ENCODE data around the gene SH3RF1.

The SH3RF1 gene

DNA sequence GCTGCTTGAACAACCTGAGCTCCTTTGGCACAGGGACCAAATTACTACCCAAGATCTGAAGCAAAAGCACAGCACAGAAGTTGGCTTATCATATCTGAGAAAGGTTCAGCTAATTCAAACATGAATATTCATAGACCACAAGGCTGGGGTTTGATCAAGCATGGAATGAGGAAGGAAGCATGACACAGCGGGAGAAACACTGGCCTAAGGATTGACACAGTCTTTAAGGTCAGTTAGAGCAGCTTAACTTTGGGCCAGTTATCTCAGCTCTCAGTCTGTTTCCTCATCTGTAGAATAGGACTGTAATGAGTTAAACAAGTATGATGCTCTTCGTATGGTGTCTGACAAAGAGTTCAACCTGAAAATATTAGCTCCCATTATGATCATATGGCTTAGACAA, 172.2 kb downstream of the SH3RF1 start:
- DNase-seq, result no peak

DNA sequence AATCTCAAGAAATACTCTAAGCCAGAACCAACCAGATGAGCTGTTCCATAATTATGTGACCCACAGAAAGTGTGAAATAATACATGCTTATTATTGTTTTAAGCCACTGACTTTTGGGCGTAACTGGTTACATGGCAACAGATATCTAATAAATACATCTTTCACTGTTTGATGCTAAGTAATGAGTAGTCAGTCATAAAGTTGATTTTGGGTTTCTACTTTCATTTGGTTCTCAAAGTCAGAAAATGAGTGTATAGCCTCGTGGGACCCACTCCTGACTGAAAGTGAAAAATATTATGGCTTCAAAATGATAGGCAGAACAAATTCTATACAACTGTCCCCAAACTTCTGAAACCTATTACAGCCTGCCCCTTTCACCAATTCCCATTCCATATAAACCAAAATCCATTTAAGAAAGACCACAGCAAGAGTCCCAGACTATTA, 172.7 kb downstream of the SH3RF1 start:
- DNase-seq, result no peak

DNA sequence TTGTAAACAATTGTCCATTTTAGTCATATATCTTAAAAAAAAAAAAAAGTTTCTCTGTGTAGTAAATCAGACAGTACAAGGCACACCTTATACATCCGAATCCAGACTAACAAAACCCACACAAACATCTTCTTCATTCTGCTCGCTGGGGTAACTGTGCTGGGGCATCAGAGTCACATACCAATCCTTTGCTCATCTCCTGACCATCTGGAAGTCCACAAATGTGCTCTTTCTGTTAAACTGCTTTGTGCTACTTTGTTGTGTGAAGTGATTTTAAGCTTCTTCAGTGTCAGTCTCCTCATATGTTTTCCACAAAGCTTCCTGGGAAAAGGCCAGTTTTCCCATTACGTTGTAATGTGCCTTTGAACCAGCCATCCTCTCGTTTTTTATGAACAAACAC, 174.5 kb downstream of the SH3RF1 start:
- no peak for DNase-seq

DNA sequence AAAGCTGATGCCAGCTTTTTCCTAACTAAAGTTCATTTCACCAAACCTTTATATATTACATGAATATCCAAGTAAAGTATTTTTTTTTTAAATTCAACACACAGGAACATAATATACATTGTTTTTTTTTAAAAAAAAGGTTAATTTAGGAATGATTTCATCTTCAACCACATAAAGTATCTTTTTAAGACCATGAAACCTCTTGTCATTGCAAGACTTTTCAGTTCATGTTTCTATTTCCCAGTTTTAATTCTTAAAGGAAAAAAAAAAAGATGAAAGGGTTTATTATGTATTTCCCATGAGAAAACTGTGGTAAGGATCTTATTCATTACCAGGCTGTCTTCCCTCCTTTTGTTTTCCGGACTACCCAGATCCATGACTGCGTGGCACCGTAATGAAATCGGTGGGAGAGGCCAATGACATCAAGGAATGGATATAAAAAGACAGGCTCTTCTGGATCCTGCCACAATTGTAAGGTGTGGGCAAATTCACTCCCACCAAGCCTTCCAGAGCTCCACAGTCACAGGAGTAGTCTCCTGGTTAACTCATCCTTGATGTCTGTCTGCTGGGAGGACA, 176.0 kb downstream of the SH3RF1 start:
- DNase-seq, result no peak

DNA sequence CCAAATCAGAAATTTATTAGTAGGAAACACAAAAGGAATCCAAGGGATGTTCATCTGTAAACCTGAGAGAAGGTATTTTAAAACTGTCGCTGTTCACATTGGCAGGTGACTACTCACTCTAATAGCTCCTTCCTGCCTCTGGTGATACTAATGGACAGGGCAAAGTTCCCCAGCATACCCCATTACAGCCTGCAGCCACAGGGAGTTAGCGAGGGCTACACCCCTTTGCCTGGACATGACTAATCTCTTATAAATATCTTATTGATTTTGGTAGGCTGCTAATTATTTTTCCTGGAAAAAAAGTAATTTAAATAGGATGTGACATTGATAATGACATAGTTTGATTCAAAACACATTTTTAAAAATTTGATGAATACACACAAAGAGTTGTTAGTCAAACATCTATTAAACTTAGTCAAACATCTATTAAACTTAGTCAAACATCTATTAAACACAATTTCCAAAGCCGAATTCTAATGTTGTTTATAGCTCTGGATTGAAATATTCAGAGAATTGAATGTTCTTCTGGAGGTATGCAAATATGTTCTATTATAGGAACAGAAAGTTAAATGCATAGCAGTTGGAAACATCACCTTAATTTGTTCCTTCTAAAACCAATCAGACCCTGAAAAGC, 177.8 kb downstream of the SH3RF1 start:
- DNase-seq, result no peak

DNA sequence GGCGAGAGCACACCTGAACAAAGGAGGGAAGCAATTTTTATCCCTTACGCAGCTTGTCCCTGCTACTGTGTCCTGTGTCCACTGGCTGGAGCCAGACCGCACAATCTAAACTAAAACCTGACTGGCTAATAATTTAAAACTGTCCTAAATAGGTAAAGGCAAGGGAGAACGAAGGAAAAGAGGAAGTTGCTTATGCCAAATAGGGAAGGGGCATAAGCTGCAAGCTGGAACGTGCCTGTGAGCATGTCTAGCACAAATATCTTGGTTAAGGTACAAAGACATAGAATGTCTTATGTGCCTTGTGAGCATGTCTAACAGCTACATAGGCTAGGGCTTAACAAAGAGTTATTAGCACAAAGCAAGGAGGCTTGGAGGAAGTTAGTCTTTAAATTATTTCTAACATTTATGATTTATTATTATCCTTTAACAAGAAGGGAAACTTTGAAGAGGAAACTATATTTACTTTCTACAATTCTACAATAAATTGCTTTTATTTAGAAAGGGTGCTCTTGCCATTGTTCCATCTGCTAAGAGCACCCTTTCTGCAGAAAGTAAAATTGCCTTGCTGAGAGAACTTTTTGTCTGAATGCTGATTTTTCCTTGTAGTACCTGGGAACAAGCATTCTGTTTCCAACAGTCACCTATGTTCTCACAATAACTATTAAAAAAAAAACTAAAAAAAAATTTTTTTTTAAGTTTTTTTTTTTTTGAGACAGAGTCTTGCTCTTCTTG, 180.1 kb downstream of the SH3RF1 start:
- no peak for DNase-seq

DNA sequence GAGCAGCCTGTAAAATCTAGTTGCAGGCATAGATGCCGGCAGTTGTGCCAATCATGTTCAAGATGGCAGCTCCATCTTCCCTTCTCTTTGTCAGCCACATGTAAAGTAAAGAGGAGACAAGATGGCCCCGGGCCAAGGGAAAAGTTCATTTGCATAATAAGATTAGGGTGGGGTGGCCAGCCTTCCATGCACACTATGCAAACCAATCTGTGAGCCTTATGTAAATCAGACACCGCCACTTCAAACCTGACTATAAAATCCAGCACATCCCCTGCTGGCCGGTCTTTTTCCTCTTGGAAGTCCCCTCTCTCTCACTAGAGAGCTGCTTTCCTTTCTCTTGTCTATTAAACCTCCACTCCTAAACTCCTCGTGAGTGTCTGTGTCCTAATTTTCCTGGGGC, 181.8 kb downstream of the SH3RF1 start:
- DNase-seq, result no peak

DNA sequence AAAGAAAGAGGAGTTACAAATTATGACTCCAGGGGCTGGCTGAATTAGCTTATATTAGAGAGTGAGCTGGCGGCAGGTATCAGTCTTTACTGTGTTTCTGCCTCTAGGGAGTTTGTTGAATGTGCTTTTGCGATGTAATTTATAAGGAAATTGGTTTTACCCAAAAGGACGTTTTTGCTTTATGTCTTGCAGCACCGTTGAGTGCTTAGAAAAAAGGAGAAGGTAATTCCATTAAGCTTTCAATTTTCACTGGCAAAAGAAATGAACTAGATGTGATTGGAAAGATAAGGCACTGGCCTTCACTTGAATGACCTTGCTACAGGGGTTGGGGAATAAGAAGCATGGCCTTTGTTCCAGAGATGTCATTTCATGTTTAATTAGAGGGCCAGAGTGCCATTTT, 185.8 kb downstream of the SH3RF1 start:
- DNase-seq, result no peak

DNA sequence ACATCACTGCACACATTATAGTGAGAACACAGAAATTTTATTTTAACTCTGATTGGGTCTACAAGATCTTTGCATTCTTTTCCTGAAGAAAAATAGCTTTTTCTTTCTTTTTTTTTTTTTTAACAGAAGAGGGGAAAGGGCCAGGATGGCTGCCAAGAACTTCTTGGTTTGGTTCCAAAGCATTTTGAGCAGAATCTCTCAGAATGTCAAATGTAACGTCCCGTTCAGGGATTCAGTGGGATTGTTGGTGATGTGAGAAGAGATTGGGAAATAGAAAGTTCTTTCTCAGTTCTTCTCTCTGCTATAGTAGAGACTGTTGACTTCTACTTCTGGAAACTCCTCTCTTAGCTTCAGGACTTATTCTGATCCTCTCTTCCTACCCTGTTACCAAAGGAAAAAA, 189.8 kb downstream of the SH3RF1 start:
- DNase-seq, result no peak

DNA sequence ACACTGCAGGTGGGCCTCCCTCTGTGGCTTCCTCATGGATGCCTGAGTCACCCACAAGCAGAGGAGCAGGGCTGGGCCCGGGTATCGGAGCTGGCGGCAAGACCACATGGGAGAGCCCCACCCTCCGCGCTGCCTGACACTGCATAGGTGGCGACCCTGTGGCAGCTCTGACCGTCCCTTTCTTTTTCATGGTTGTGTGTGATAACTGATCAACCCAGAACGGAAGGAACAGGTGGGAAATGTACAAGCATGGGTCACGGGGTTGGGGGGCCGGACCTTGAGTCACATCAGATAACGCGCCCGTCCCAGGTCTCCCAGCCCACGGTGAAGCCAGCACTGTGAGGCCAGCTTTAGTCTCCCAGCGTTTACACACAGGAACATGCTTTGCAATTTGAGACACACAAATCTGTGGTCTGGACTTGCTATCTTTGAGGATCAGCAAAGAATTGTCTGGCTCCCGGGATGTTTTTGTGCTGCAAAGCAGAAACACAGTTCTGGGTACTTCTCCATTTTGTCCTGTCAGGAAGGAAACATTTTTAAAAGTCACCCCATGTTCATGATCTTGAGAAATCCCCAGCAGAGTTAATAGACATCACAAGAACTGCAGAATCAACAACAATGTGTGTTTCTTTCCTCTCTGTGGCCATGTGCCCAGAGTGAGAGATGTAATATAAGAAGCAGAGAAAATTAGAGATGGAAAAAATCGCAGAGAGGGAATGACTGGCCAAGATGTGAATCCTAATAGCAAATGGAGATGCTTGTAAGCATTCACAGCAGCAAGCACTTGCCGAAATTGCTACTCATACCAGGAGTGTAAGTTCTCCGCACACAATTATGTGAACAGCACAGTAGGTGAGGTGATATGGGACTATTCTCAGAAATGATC, 190.6 kb downstream of the SH3RF1 start:
- no peak for DNase-seq

DNA sequence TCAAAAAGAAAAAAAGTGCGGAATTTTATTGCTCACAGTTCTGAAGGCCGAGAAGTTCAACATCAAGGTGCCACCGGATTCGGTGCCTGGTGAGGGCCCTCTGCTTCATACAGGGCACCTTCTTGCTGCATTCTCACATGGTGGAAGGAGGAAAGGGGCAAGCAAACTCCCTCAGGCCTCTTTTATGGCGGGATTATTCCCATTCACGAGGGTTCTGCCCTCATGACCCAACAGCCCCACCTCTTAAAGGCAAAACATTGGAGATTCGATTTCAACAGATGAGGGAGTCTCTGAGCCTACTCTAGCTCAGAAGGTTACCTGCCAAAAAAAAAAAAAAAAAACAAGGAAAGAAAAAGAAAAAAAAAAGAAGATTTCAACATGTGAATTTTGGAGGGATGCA, 196.6 kb downstream of the SH3RF1 start:
- DNase-seq, result no peak

DNA sequence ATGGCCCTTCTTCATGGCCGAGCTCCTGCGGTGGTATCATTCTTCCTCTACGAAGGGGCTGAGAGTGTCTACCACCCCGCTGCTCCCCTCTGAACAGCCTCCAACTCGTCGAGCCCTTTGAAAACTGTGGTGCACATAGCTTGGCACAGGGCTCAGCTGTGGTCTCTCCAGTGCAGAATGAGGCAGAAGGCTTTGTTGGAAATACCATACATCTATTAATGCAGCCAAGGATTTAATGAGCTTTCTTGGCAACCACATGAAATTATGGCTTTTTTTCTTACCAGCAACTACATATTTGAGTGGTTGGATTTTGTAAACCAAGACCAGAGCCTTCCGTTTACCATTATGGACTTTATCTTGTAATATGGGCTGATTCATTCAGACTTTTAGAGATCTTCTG, 199.0 kb downstream of the SH3RF1 start:
- DNase-seq, result no peak

DNA sequence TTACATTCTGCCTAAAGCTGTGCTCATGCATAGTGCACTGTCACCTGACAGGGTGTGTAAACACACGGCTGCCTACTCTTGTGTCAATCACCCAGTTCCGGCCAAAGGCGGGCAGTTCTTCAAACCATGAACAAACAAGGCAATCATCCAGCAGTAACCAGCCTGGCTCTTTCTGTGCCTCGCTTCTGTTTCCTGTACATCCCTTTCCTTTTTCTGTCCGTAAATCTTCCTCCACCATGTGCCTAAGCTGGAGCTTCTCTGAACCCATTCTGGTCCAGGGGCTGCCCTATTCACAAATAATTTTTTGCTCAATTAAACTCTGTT, 199.9 kb downstream of the SH3RF1 start:
- no peak for DNase-seq

DNA sequence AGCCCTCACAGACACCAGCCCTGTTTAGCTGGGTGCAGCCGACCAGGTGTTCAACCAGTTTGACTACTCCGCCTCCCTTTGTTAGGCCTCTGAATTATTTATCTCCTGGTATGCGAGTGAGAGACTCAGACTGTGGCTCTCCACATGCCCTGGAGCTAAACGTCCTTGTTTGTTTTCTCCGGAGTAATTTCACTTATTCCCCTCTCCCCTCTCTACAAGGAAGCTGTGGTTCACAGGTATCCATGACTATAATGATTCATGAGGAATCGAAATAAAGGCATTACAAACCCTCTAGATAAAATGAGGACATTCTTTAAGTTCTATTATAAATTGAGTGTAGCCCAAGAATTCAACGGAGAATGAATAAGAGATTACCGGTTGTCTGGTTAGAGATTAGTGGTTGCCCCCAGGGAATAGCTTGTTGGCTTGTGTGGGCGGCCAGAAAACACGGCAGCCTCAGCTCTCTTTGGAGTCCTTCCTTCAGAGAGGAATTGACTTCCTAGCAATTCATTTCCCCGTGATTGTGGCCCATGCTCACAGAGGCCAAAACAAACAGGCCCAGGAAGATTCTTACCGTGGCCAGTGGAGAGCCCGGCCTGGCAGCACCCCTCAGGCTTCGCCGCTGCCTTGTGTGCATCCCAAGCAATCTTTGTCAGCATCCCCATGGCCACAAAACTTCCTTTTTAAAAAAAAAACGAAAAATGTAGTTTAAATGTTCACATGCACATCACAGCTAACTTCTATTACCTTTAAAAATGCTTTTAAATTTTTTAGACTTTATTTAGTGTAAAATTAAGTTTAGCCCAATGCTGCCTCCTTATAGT, 200.5 kb downstream of the SH3RF1 start:
- peak; percentile 56 for DNase-seq

DNA sequence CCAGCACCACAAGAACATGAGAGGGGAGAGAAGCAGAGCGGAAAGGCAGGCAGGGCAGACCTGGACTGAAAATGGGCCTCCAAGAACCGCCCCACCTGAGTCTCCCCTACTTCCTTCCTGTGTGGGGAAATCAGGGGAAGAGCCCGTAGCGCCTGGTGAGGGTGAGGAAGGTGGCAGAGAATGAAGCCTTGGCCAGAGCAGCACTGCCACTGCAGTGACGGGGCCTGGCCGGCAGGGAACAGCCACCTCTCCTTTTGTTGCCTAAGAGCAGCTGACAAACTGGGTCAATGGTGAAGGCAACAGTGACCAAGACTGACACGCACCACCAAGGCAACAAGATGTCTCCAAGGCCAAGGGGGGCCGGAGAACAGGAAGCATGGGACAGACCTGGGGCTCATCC, 202.3 kb downstream of the SH3RF1 start:
- peak; percentile 18 for DNase-seq

DNA sequence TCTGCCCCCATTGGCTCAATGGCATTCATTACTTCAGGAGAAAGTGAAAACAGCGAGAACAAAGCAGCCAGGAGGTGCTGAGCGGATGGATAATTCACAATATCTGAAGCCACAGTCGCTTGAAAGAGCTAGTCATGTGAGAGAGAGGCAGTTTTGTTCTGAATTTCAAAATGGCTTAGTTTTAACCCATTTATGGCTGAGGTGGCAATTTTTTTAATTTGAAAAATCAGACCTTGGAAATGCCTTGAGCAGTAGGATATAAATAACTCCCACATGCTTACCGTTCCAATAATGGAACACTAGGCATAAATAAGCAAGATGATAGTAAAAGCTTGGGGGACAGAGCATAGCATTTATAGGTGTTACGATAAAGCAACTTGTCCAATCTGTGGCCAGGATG, 203.8 kb downstream of the SH3RF1 start:
- DNase-seq, result no peak

DNA sequence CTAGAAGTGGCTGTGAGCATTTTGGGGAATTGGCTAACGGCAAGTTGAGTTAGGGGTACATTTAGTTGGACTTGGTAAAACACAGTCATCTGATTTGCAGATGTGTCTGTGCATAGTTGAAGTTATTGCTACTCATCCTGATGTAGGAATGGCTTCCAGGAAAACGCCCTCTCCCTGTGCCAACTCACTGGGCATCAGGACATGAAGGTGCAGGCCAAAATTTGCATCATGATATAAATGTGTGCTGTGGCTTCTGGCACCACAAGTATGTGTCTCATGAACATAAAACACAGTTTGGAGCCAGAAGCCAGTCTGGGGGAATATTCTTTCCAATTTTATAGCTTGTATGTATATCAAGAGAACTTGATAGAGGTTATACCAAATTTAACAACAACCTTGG, 206.5 kb downstream of the SH3RF1 start:
- DNase-seq, result no peak

DNA sequence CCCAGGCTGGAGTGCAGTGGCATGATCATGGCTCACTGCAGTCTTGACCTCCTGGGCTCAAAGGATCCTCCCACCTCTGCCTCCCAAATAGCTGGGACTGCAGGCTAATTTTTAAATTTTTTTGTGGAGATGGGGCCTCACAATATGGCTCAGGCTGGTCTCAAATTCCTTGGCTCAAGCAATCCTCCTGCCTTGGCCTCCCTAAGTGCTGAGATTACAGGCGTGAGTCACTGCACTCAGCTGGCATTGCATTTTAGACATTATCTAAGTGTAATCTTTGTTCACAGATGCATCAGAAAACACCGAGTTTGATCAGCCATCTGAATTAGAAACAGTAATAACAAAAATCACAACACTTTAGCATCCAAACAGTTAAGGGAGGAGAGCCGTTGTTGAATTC, 207.3 kb downstream of the SH3RF1 start:
- no peak for DNase-seq

DNA sequence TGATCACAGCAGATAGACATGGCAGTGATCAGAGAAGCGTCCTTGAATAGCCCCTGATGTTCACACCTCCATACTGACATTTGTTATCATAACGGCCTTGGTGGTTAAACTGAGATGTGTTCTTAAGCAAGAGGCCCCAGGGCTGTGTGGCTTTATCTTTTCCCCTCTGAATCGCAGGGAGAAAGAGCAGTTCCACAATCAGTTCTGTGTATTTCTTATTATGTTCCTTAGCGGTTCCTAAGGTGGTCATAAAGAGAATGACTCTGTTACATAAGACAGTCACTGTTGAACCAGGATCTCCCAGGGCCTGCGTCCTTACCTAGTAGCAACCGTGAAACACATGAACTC, 207.9 kb downstream of the SH3RF1 start:
- no peak for DNase-seq

DNA sequence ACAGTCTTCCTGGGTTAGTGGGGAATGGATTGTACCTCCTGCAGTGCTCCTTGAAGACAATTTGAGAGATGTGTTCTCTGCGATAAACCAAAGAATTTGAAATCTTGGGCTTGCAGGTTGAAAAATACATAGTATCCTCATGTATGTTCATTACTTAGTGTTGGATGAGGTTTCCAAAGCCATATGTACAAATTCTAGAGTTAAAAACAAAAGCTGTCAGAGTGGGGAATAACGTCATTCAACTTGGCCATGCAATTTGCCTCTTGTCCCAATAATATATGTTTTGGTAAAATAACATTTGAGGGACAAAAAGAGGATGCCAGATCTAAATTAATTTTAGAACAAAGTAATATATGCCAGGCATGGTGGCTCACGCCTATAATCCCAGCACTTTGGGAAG, 209.4 kb downstream of the SH3RF1 start:
- DNase-seq, result no peak

DNA sequence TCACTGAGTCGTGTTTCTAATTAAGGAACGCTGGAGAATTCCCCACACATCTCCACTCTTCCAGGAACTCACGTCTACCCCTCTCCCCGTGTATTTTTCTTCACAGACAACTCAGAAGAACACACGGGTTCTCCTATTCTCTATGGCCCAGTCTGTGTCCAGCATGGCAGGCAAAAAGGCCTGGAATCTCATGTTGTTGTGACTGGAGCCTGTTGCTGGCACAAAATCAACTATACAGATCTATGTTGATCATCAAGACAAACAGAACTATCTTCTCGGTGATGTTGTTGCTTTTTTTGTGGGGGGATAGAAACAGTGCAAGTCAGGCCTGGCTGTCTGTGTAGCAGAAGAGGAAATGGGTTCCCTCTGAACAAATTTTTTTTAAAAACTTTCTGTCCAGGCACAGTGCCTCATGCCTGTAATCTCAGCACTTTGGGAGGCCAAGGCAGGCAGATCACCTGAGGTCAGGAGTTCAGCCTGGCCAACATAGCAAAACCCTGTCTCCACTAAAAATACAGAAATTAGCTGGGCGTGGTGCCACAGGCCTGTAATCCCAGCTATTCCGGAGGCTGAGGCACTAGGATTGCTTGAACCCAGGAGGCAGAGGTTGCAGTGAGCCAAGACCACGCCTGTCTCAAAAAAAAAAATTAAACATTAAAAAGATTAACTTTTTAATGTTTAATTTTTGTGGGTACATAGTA, 210.2 kb downstream of the SH3RF1 start:
- DNase-seq, result no peak
